ENCODE results near the gene MBTPS1. TPM values are rescaled to one million over a fixed set of nuclear protein-coding genes. Genes with fewer than 3 reads are reported as not detected.

Gene MBTPS1
- total RNA-seq, result 100 to 1,000 TPM in 2 of 5 donors, 10 to 100 TPM in 3; 53.9 to 112 (median 78.1) TPM
- polyA plus RNA-seq, result 10 to 100 TPM; 21.4 to 33.4 (median 28.2) TPM
- long read RNA-seq, donor 1, partial matches to known transcripts, result 8 of 9 reads
- long read RNA-seq, donor 1, other reads (novel, unspliced or antisense), result 0 of 9 reads
- long read RNA-seq, donor 2, full-length matches to known transcripts, result 2 of 2 reads
- long read RNA-seq, donor 2, partial matches to known transcripts, result 0 of 2 reads
- long read RNA-seq, donor 2, other reads (novel, unspliced or antisense), result 0 of 2 reads
- long read RNA-seq, donor 3, partial matches to known transcripts, result 0 of 1 reads
- long read RNA-seq, donor 3, other reads (novel, unspliced or antisense), result 0 of 1 reads
- long read RNA-seq, donor 4, result 0 reads
- long read RNA-seq, donor 5, full-length matches to known transcripts, result 8 of 8 reads
- long read RNA-seq, donor 5, partial matches to known transcripts, result 0 of 8 reads
- long read RNA-seq, donor 5, other reads (novel, unspliced or antisense), result 0 of 8 reads
- long read RNA-seq, donor 6, full-length matches to known transcripts, result 12 of 33 reads
- long read RNA-seq, donor 6, partial matches to known transcripts, result 21 of 33 reads
- long read RNA-seq, donor 6, other reads (novel, unspliced or antisense), result 0 of 33 reads
- long read RNA-seq, donor 7, full-length matches to known transcripts, result 3 of 3 reads
- long read RNA-seq, donor 7, partial matches to known transcripts, result 0 of 3 reads
- long read RNA-seq, donor 7, other reads (novel, unspliced or antisense), result 0 of 3 reads
- long read RNA-seq, donor 8, full-length matches to known transcripts, result 3 of 3 reads
- long read RNA-seq, donor 8, partial matches to known transcripts, result 0 of 3 reads
- long read RNA-seq, donor 8, other reads (novel, unspliced or antisense), result 0 of 3 reads
- long read RNA-seq, donor 9, full-length matches to known transcripts, result 7 of 12 reads
- long read RNA-seq, donor 9, partial matches to known transcripts, result 5 of 12 reads
- long read RNA-seq, donor 9, other reads (novel, unspliced or antisense), result 0 of 12 reads
- long read RNA-seq, donor 10, partial matches to known transcripts, result 0 of 1 reads
- long read RNA-seq, donor 10, other reads (novel, unspliced or antisense), result 0 of 1 reads

- peak; percentile 99 to 100 for DNase-seq
- H3K27me3 ChIP-seq, result no peaks in the 10 kb centered on the region
- TF ChIP-seq POLR2AphosphoS5 (IDR thresholded peaks at IDR 0.05), result peak; percentile 79 to 96 (median 90)
- no peak for TF ChIP-seq POLR2A (IDR thresholded peaks at IDR 0.05)
- TF ChIP-seq EP300 (IDR thresholded peaks at IDR 0.05), result no peak
- peak in 2 of 7 experiments; percentile 1 to 5 for TF ChIP-seq CTCF (IDR thresholded peaks at IDR 0.05)
- H3K4me1 ChIP-seq, result peaks cover 13 to 45% (median 33%) of the 10 kb centered on the region in 4 donors
- H3K9me3 ChIP-seq, result no peaks in the 10 kb centered on the region
- H3K27ac ChIP-seq, result peak within 1 kb of the TSS; percentile 87 to 97 (median 93)
- peak within 1 kb of the TSS; percentile 72 to 97 (median 92) for H3K4me3 ChIP-seq
- intact Hi-C loops (cut with DNase I; ENCODE audit: low total_unique reads), result no loop called here
- WGBS, 5 donors, result 0 to 1% (median 1%) methylated on average over 28 to 94 of the region's 94 CpGs
- H3K36me3 ChIP-seq, result peaks cover 0 to under 1% (median 0%) of the 10 kb centered on the region in 4 donors
These were observed at the start of gene MBTPS1 for GRCh38 chr16:84116720-84117493. Gene MBTPS1 (minus strand): TSS chr16:84116942. CDS start chr16:84101783, 15,159 bp downstream.

- no peaks in the 10 kb centered on the region for H3K36me3 ChIP-seq
- H3K27me3 ChIP-seq, result peaks cover 0 to 36% (median 0%) of the 10 kb centered on the region in 3 donors
- no peak overlapping the region for H3K4me3 ChIP-seq
- DNase-seq, result no peak
- 81 to 89% (median 87%) methylated on average over 7 of the region's 7 CpGs for WGBS, 5 donors
- no peaks in the 10 kb centered on the region for H3K9me3 ChIP-seq
- no peak for TF ChIP-seq POLR2A (IDR thresholded peaks at IDR 0.05)
- no peak for TF ChIP-seq POLR2AphosphoS5 (IDR thresholded peaks at IDR 0.05)
- no peak for TF ChIP-seq CTCF (IDR thresholded peaks at IDR 0.05)
- no peak for TF ChIP-seq EP300 (IDR thresholded peaks at IDR 0.05)
- H3K27ac ChIP-seq, result no peak overlapping the region
- intact Hi-C loops (cut with DNase I; ENCODE audit: low total_unique reads), result no loop called here
- no peaks in the 10 kb centered on the region for H3K4me1 ChIP-seq
These were observed 49.0 kb upstream of the MBTPS1 start for GRCh38 chr16:84165746-84166145.

GRCh38 chr16:84161801-84162200, 45.1 kb upstream of the MBTPS1 start:
- TF ChIP-seq POLR2A (IDR thresholded peaks at IDR 0.05), result no peak
- no peak for TF ChIP-seq EP300 (IDR thresholded peaks at IDR 0.05)
- TF ChIP-seq CTCF (IDR thresholded peaks at IDR 0.05), result no peak
- TF ChIP-seq POLR2AphosphoS5 (IDR thresholded peaks at IDR 0.05), result no peak
- peaks cover 0 to 38% (median 13%) of the 10 kb centered on the region in 3 donors for H3K27me3 ChIP-seq
- H3K4me1 ChIP-seq, result no peaks in the 10 kb centered on the region
- H3K27ac ChIP-seq, result no peak overlapping the region
- DNase-seq, result no peak
- H3K4me3 ChIP-seq, result no peak overlapping the region
- H3K9me3 ChIP-seq, result no peaks in the 10 kb centered on the region
- intact Hi-C loops (cut with DNase I; ENCODE audit: low total_unique reads), result no loop called here
- no peaks in the 10 kb centered on the region for H3K36me3 ChIP-seq
- WGBS, 5 donors, result 60 to 71% (median 64%) methylated on average over 3 of the region's 3 CpGs

All from stomach (tissue), 19 donors.